Activated T-helper 2 cell treated with anti-CD3 and anti-CD28 coated beads, Interferon-gamma antibody, Interleukin-2, Interleukin-4, amounts not matched to agents 10 μg/mL and 5 μg/mL and 100 μg/mL, durations not matched to agents 14 hours and 24 hours and 36 hours (primary cell): ENCODE measurements around the gene CHRDL2. TPM values are rescaled to one million over a fixed set of nuclear protein-coding genes. Genes with fewer than 3 reads are reported as not detected.
A peak's percentile ranks its signal among the peaks of the same experiment; 100 is the strongest.
"Not testable (repeated sequence)": the region's sequence is repeated elsewhere in the genome, so short reads cannot be mapped to it uniquely, and the experiment has no call there.

Source experiments
- DNase-seq: peaks from one replicate; pipeline ENCODE4 v3.0.0; 2021; ENCODE audit warnings: low spot score
- H3K27ac Mint-ChIP-seq: one replicate; pipeline ENCODE4 v1.8.0; 2021; ENCODE audit warnings: mixed read lengths
- H3K27me3 Mint-ChIP-seq: one replicate; pipeline ENCODE4 v1.8.0; 2021; ENCODE audit warnings: low read depth, mixed read lengths
- H3K36me3 Mint-ChIP-seq: one replicate; pipeline ENCODE4 v1.8.0; 2021; ENCODE audit warnings: low read depth, mixed read lengths
- H3K4me1 Mint-ChIP-seq: one replicate; pipeline ENCODE4 v1.8.0; 2021; ENCODE audit warnings: low read depth, mixed read lengths
- H3K4me3 Mint-ChIP-seq: one replicate; pipeline ENCODE4 v1.8.0; 2021; ENCODE audit warnings: low read depth, mild to moderate bottlenecking, moderate library complexity, mixed read lengths
- H3K9me3 Mint-ChIP-seq: one replicate; pipeline ENCODE4 v1.8.0; 2021; ENCODE audit warnings: mixed read lengths
- intact Hi-C: fragments of 100-400 bp; cut with micrococcal nuclease; formaldehyde crosslinking; loops from one replicate; pipeline ENCODE4 v1.15.1; 2023
- total RNA-seq: library from RNA; stranded (reverse); gene quantifications from 2 replicates; pipeline ENCODE4 v1.2.3, GENCODE V29; 2022

Gene CHRDL2
- total RNA-seq = not detected in 2 replicates

GRCh38 chr11:74731301-74732094 lies at the start of gene CHRDL2:
Gene CHRDL2, minus strand, starts transcription at chr11:74731426. Its CDS starts 538 bp downstream, at chr11:74730888.
- intact Hi-C loops = no loop called here
- H3K4me1 Mint-ChIP-seq = peaks cover 2% of the 10 kb centered on the region
- no peak within 1 kb of the TSS for H3K27ac Mint-ChIP-seq
- DNase-seq = no peak
- H3K27me3 Mint-ChIP-seq = peaks cover 70% of the 10 kb centered on the region
- no peak within 1 kb of the TSS for H3K4me3 Mint-ChIP-seq
- no peaks in the 10 kb centered on the region for H3K9me3 Mint-ChIP-seq
- no peaks in the 10 kb centered on the region for H3K36me3 Mint-ChIP-seq

- intact Hi-C loops = no loop called here
- no peaks in the 10 kb centered on the region for H3K27me3 Mint-ChIP-seq
- peaks cover 24% of the 10 kb centered on the region for H3K4me1 Mint-ChIP-seq
- no peak overlapping the region for H3K27ac Mint-ChIP-seq
- H3K9me3 Mint-ChIP-seq = no peaks in the 10 kb centered on the region
- DNase-seq = no peak
- peaks cover 6% of the 10 kb centered on the region for H3K36me3 Mint-ChIP-seq
- no peak overlapping the region for H3K4me3 Mint-ChIP-seq
Observed at GRCh38 chr11:74780248-74781005, 49.2 kb upstream of the CHRDL2 start.

GRCh38 chr11:74778581-74778980 lies 47.4 kb upstream of the CHRDL2 start:
- no peaks in the 10 kb centered on the region for H3K27me3 Mint-ChIP-seq
- peaks cover 10% of the 10 kb centered on the region for H3K36me3 Mint-ChIP-seq
- H3K4me3 Mint-ChIP-seq = no peak overlapping the region
- no peak for DNase-seq
- H3K27ac Mint-ChIP-seq = no peak overlapping the region
- intact Hi-C loops = no loop called here
- H3K9me3 Mint-ChIP-seq = no peaks in the 10 kb centered on the region
- peaks cover 13% of the 10 kb centered on the region for H3K4me1 Mint-ChIP-seq

GRCh38 chr11:74777877-74778276 lies 46.7 kb upstream of the CHRDL2 start:
- H3K27ac Mint-ChIP-seq = no peak overlapping the region
- DNase-seq = no peak
- H3K4me1 Mint-ChIP-seq = peaks cover 6% of the 10 kb centered on the region
- H3K36me3 Mint-ChIP-seq = peaks cover 10% of the 10 kb centered on the region
- no peak overlapping the region for H3K4me3 Mint-ChIP-seq
- H3K27me3 Mint-ChIP-seq = no peaks in the 10 kb centered on the region
- no peaks in the 10 kb centered on the region for H3K9me3 Mint-ChIP-seq
- intact Hi-C loops = no loop called here

- H3K27ac Mint-ChIP-seq = no peak overlapping the region
- no peaks in the 10 kb centered on the region for H3K9me3 Mint-ChIP-seq
- H3K4me1 Mint-ChIP-seq = peaks cover 6% of the 10 kb centered on the region
- DNase-seq = no peak
- H3K36me3 Mint-ChIP-seq = peaks cover 10% of the 10 kb centered on the region
- H3K4me3 Mint-ChIP-seq = no peak overlapping the region
- H3K27me3 Mint-ChIP-seq = no peaks in the 10 kb centered on the region
- intact Hi-C loops = no loop called here
Observed at GRCh38 chr11:74777038-74777437, 45.8 kb upstream of the CHRDL2 start.

- no peaks in the 10 kb centered on the region for H3K27me3 Mint-ChIP-seq
- no peak overlapping the region for H3K4me3 Mint-ChIP-seq
- DNase-seq = no peak
- intact Hi-C loops = no loop called here
- no peaks in the 10 kb centered on the region for H3K9me3 Mint-ChIP-seq
- H3K27ac Mint-ChIP-seq = no peak overlapping the region
- H3K4me1 Mint-ChIP-seq = peaks cover 6% of the 10 kb centered on the region
- H3K36me3 Mint-ChIP-seq = peaks cover 10% of the 10 kb centered on the region
Observed at GRCh38 chr11:74776546-74776945, 45.3 kb upstream of the CHRDL2 start.

- Mint-ChIP-seq H3K4me1 (peaks cover 6% of the 10 kb centered on the region), H3K36me3 (peaks cover 10% of the 10 kb centered on the region), H3K27me3 (no peaks in the 10 kb centered on the region), H3K9me3 (no peaks in the 10 kb centered on the region), H3K27ac (no peak overlapping the region), H3K4me3 (no peak overlapping the region)
- intact Hi-C loops = no loop called here
- DNase-seq = no peak
Observed at GRCh38 chr11:74775762-74776161, 44.5 kb upstream of the CHRDL2 start.

- Mint-ChIP-seq H3K27ac (no peak overlapping the region), H3K4me3 (no peak overlapping the region), H3K9me3 (no peaks in the 10 kb centered on the region), H3K27me3 (no peaks in the 10 kb centered on the region), H3K36me3 (peaks cover 10% of the 10 kb centered on the region), H3K4me1 (peaks cover 6% of the 10 kb centered on the region)
- intact Hi-C loops = no loop called here
- DNase-seq = no peak
Observed at GRCh38 chr11:74773476-74773875, 42.2 kb upstream of the CHRDL2 start.

- no peak overlapping the region for H3K4me3 Mint-ChIP-seq
- peaks cover 5% of the 10 kb centered on the region for H3K36me3 Mint-ChIP-seq
- DNase-seq = no peak
- H3K4me1 Mint-ChIP-seq = peaks cover 12% of the 10 kb centered on the region
- no peaks in the 10 kb centered on the region for H3K27me3 Mint-ChIP-seq
- no peak overlapping the region for H3K27ac Mint-ChIP-seq
- H3K9me3 Mint-ChIP-seq = no peaks in the 10 kb centered on the region
- intact Hi-C loops = no loop called here
Observed at GRCh38 chr11:74771139-74771538, 39.9 kb upstream of the CHRDL2 start.

- H3K27ac Mint-ChIP-seq = no peak overlapping the region
- H3K9me3 Mint-ChIP-seq = no peaks in the 10 kb centered on the region
- H3K4me1 Mint-ChIP-seq = peaks cover 13% of the 10 kb centered on the region
- no peak overlapping the region for H3K4me3 Mint-ChIP-seq
- no peaks in the 10 kb centered on the region for H3K27me3 Mint-ChIP-seq
- DNase-seq = no peak
- intact Hi-C loops = no loop called here
- peaks cover 7% of the 10 kb centered on the region for H3K36me3 Mint-ChIP-seq
Observed at GRCh38 chr11:74770456-74770855, 39.2 kb upstream of the CHRDL2 start.

GRCh38 chr11:74769055-74769707 lies 38.0 kb upstream of the CHRDL2 start:
- H3K4me3 Mint-ChIP-seq = no peak overlapping the region
- H3K9me3 Mint-ChIP-seq = peaks cover 3% of the 10 kb centered on the region
- no peak for DNase-seq
- no peak overlapping the region for H3K27ac Mint-ChIP-seq
- H3K36me3 Mint-ChIP-seq = peaks cover 8% of the 10 kb centered on the region
- H3K27me3 Mint-ChIP-seq = no peaks in the 10 kb centered on the region
- peaks cover 13% of the 10 kb centered on the region for H3K4me1 Mint-ChIP-seq
- intact Hi-C loops = no loop called here

- DNase-seq, H3K27me3 Mint-ChIP-seq, H3K4me3 Mint-ChIP-seq, intact Hi-C loops, H3K9me3 Mint-ChIP-seq: not testable (repeated sequence)
- Mint-ChIP-seq H3K4me1 (peaks cover 16% of the 10 kb centered on the region), H3K27ac (peak overlapping the region; percentile 12), H3K36me3 (peaks cover 18% of the 10 kb centered on the region)
Observed at GRCh38 chr11:74768172-74768651, 37.0 kb upstream of the CHRDL2 start.

- H3K4me1 Mint-ChIP-seq = peaks cover 21% of the 10 kb centered on the region
- intact Hi-C loops = no loop called here
- no peak overlapping the region for H3K4me3 Mint-ChIP-seq
Observed at GRCh38 chr11:74766905-74767304, 35.7 kb upstream of the CHRDL2 start.

More at GRCh38 chr11:74766905-74767304, 35.7 kb upstream of the CHRDL2 start:
- H3K27ac Mint-ChIP-seq = no peak overlapping the region
- no peaks in the 10 kb centered on the region for H3K27me3 Mint-ChIP-seq
- DNase-seq = no peak
- peaks cover 29% of the 10 kb centered on the region for H3K36me3 Mint-ChIP-seq
- peaks cover 17% of the 10 kb centered on the region for H3K9me3 Mint-ChIP-seq
